OCI-LY1 (cell line): ENCODE data around the gene ABCC2.

ENCODE experiments used
- H2AFZ ChIP-seq: fragments of 200-600 bp; sonication (generic), shearing (Covaris generic); 2 replicates; pipeline ENCODE4 v1.6.0; 2014; ENCODE audit warnings: antibody characterized with exemption, mild to moderate bottlenecking, low read length
- H3F3A ChIP-seq: fragments of 200-600 bp; sonication (generic), shearing (Covaris generic); 2 replicates; pipeline ENCODE4 v1.6.0; 2014; ENCODE audit warnings: mild to moderate bottlenecking, antibody characterized with exemption, low read length, moderate library complexity; ENCODE audit not compliant: insufficient read depth
- H3K27ac ChIP-seq: fragments of 200-600 bp; sonication (generic); 2 replicates; pipeline ENCODE4 v1.5.1; 2014; ENCODE audit warnings: low read length, mixed run types, mild to moderate bottlenecking, low read depth; ENCODE audit not compliant: poor library complexity, severe bottlenecking
- H3K27me3 ChIP-seq: fragments of 200-600 bp; sonication (generic); 2 replicates; pipeline ENCODE4 v1.6.0; 2014; ENCODE audit warnings: antibody characterized with exemption, mild to moderate bottlenecking, low read length, moderate library complexity; ENCODE audit not compliant: insufficient read depth
- H3K36me3 ChIP-seq: fragments of 200-600 bp; sonication (generic); 2 replicates; pipeline ENCODE4 v1.6.1; 2014; ENCODE audit warnings: mild to moderate bottlenecking, antibody characterized with exemption, low read length, moderate library complexity, mixed read lengths; ENCODE audit not compliant: insufficient read depth
- H3K4me1 ChIP-seq: fragments of 200-600 bp; sonication (generic); 2 replicates; pipeline ENCODE4 v1.5.1; 2014; ENCODE audit warnings: mild to moderate bottlenecking, low read length, moderate library complexity; ENCODE audit not compliant: insufficient read depth, severe bottlenecking
- H3K4me2 ChIP-seq: fragments of 200-600 bp; sonication (generic), shearing (Covaris generic); 2 replicates; pipeline ENCODE4 v1.6.1; 2014; ENCODE audit warnings: low read length
- H3K4me3 ChIP-seq: fragments of 200-600 bp; sonication (generic); 2 replicates; pipeline ENCODE4 v1.5.1; 2014; ENCODE audit warnings: low read length, low read depth, mild to moderate bottlenecking, mixed read lengths; ENCODE audit not compliant: poor library complexity, severe bottlenecking
- H3K79me2 ChIP-seq: fragments of 200-600 bp; shearing (Covaris generic); 2 replicates; pipeline ENCODE4 v1.6.1; 2016; ENCODE audit warnings: mixed run types, low read length, mixed read lengths; ENCODE audit not compliant: insufficient read depth
- H3K9ac ChIP-seq: fragments of 200-600 bp; sonication (generic), shearing (Covaris generic); 2 replicates; pipeline ENCODE4 v1.6.1; 2014; ENCODE audit warnings: mild to moderate bottlenecking, low read length, mixed read lengths
- H3K9me2 ChIP-seq: fragments of 200-600 bp; sonication (generic), shearing (Covaris generic); 2 replicates; pipeline ENCODE4 v1.6.1; 2014; ENCODE audit warnings: low read depth, mild to moderate bottlenecking, low read length, mixed read lengths
- H3K9me3 ChIP-seq: fragments of 200-600 bp; shearing (Covaris generic); 2 replicates; pipeline ENCODE4 v1.6.1; 2014; ENCODE audit warnings: low read length, mixed read lengths
- H4K20me1 ChIP-seq: fragments of 200-600 bp; sonication (generic), shearing (Covaris generic); 2 replicates; pipeline ENCODE4 v1.6.0; 2016; ENCODE audit warnings: mild to moderate bottlenecking, low read length; ENCODE audit not compliant: insufficient read depth
- CTCF ChIP-seq: fragments of 200-600 bp; sonication (generic), shearing (Covaris generic); IDR thresholded peaks from 2 replicates; pipeline ENCODE4 v1.5.1; 2017; ENCODE audit warnings: mild to moderate bottlenecking, antibody characterized with exemption, low read length, moderate library complexity, mixed read lengths
- EZH2 ChIP-seq: fragments of 200-600 bp; sonication (generic), shearing (Covaris generic); IDR thresholded peaks from 2 replicates; pipeline ENCODE4 v1.8.0; 2017; ENCODE audit warnings: borderline replicate concordance, mixed run types, mild to moderate bottlenecking, antibody characterized with exemption, low read length, moderate library complexity, mixed read lengths

The ABCC2 gene

GRCh38 chr10:99766302-99766681 lies 16.1 kb upstream of the ABCC2 start:
- Histone ChIP-seq H3K9ac (no peak overlapping the region), H3F3A (no peaks in the 10 kb centered on the region), H2AFZ (no peak overlapping the region), H3K9me3 (no peaks in the 10 kb centered on the region), H3K4me3 (no peak overlapping the region), H3K36me3 (no peaks in the 10 kb centered on the region; the same call in 1 of the 2 replicates), H3K27ac (no peak overlapping the region), H4K20me1 (no peaks in the 10 kb centered on the region), H3K4me1 (no peaks in the 10 kb centered on the region), H3K79me2 (no peaks in the 10 kb centered on the region), H3K27me3 (no peaks in the 10 kb centered on the region), H3K4me2 (no peak overlapping the region), H3K9me2 (no peaks in the 10 kb centered on the region)
- TF ChIP-seq EZH2 (no peak), CTCF (no peak)

- TF ChIP-seq EZH2 (no peak), CTCF (no peak)
- Histone ChIP-seq H3K4me3 (no peak overlapping the region), H3K9ac (no peak overlapping the region)
These were observed 14.5 kb upstream of the ABCC2 start for GRCh38 chr10:99767901-99768300.

GRCh38 chr10:99768556-99768955 lies 13.9 kb upstream of the ABCC2 start:
- Histone ChIP-seq H3F3A (no peaks in the 10 kb centered on the region), H3K9me3 (no peaks in the 10 kb centered on the region), H4K20me1 (no peaks in the 10 kb centered on the region), H3K79me2 (no peaks in the 10 kb centered on the region), H3K9ac (no peak overlapping the region), H3K27me3 (no peaks in the 10 kb centered on the region), H3K4me1 (no peaks in the 10 kb centered on the region), H3K36me3 (no peaks in the 10 kb centered on the region), H2AFZ (no peak overlapping the region), H3K4me3 (no peak overlapping the region), H3K9me2 (no peaks in the 10 kb centered on the region), H3K27ac (no peak overlapping the region), H3K4me2 (no peak overlapping the region)
- TF ChIP-seq CTCF (no peak), EZH2 (no peak)

More at GRCh38 chr10:99767901-99768300, 14.5 kb upstream of the ABCC2 start:
- H3K27me3 ChIP-seq = no peaks in the 10 kb centered on the region
- H3F3A ChIP-seq = no peaks in the 10 kb centered on the region
- no peak overlapping the region for H3K27ac ChIP-seq
- no peaks in the 10 kb centered on the region for H3K9me3 ChIP-seq
- no peak overlapping the region for H2AFZ ChIP-seq
- no peaks in the 10 kb centered on the region for H4K20me1 ChIP-seq
- no peaks in the 10 kb centered on the region for H3K4me1 ChIP-seq
- H3K9me2 ChIP-seq = no peaks in the 10 kb centered on the region
- H3K36me3 ChIP-seq = no peaks in the 10 kb centered on the region; the same call in 1 of the 2 replicates
- no peak overlapping the region for H3K4me2 ChIP-seq
- H3K79me2 ChIP-seq = no peaks in the 10 kb centered on the region
